HG03095 (cell line): ENCODE results near the gene TMPRSS9.
"Not testable (repeated sequence)": the region's sequence is repeated elsewhere in the genome, so short reads cannot be mapped to it uniquely, and the experiment has no call there.

Source experiments
- ATAC-seq: cut with Tn5 transposase; IDR thresholded peaks from one replicate; pipeline ENCODE4 v1.9.1; 2021; ENCODE audit warnings: moderate library complexity; ENCODE audit not compliant: unreplicated experiment

Gene TMPRSS9

GRCh38 chr19:2341244-2341751, 18.8 kb upstream of the TMPRSS9 start:
- no peak for ATAC-seq

GRCh38 chr19:2341982-2342381, 18.1 kb upstream of the TMPRSS9 start:
- ATAC-seq = no peak

- ATAC-seq = no peak
Observed at GRCh38 chr19:2342656-2343288, 17.3 kb upstream of the TMPRSS9 start.

- no peak for ATAC-seq
Observed at GRCh38 chr19:2343289-2343982, 16.6 kb upstream of the TMPRSS9 start.

GRCh38 chr19:2344381-2344870, 15.6 kb upstream of the TMPRSS9 start:
- ATAC-seq = no peak

- no peak for ATAC-seq
Observed at GRCh38 chr19:2345076-2345475, 15.0 kb upstream of the TMPRSS9 start.

- no peak for ATAC-seq
Observed at GRCh38 chr19:2345794-2346663, 14.0 kb upstream of the TMPRSS9 start.

GRCh38 chr19:2349818-2350217, 10.2 kb upstream of the TMPRSS9 start:
- not testable (repeated sequence) for ATAC-seq

GRCh38 chr19:2350656-2351055, 9.4 kb upstream of the TMPRSS9 start:
- ATAC-seq = no peak

GRCh38 chr19:2351591-2351990, 8.5 kb upstream of the TMPRSS9 start:
- no peak for ATAC-seq

GRCh38 chr19:2352121-2352520, 7.9 kb upstream of the TMPRSS9 start:
- ATAC-seq = no peak

GRCh38 chr19:2353159-2353886, 6.7 kb upstream of the TMPRSS9 start:
- ATAC-seq = no peak

- ATAC-seq = no peak
Observed at GRCh38 chr19:2353887-2354592, 6.0 kb upstream of the TMPRSS9 start.

- no peak for ATAC-seq
Observed at GRCh38 chr19:2354670-2355069, 5.4 kb upstream of the TMPRSS9 start.

- ATAC-seq = no peak
Observed at GRCh38 chr19:2355168-2356035, 4.7 kb upstream of the TMPRSS9 start.

- ATAC-seq = no peak
Observed at GRCh38 chr19:2356036-2356646, 3.9 kb upstream of the TMPRSS9 start.

- no peak for ATAC-seq
Observed at GRCh38 chr19:2357279-2358206, 2.5 kb upstream of the TMPRSS9 start.
